GM10266 (cell line): ENCODE data around the gene MARCHF4.
A peak's percentile ranks its signal among the peaks of the same experiment; 100 is the strongest.

Source experiments
- DNase-seq: peaks from one replicate; pipeline ENCODE4 v3.0.0; 2012; ENCODE audit errors: extremely low spot score
- CTCF ChIP-seq: IDR thresholded peaks from 2 replicates; pipeline ENCODE4 v1.5.1; 2012; ENCODE audit warnings: mild to moderate bottlenecking, low read depth; ENCODE audit not compliant: control insufficient read depth, insufficient read depth; ENCODE audit errors: missing control alignments

The MARCHF4 gene

GRCh38 chr2:216373896-216374295, 1.6 kb upstream of the MARCHF4 start:
- no peak for DNase-seq
- TF ChIP-seq CTCF: no peak

- TF ChIP-seq CTCF: no peak
- DNase-seq: no peak
Measured at GRCh38 chr2:216372761-216373291, 543 bp upstream of the MARCHF4 start.

- DNase-seq: peak; percentile 34
- TF ChIP-seq CTCF: no peak
Measured at GRCh38 chr2:216370961-216371712, 1.1 kb downstream of the MARCHF4 start.

- DNase-seq: no peak
- TF ChIP-seq CTCF: no peak
Measured at GRCh38 chr2:216369821-216370220, 2.5 kb downstream of the MARCHF4 start.

- DNase-seq: no peak
- no peak for TF ChIP-seq CTCF
Measured at GRCh38 chr2:216366777-216367471, 5.4 kb downstream of the MARCHF4 start.

- no peak for DNase-seq
- TF ChIP-seq CTCF: no peak
Measured at GRCh38 chr2:216365518-216365917, 6.8 kb downstream of the MARCHF4 start.

GRCh38 chr2:216363221-216363620, 9.1 kb downstream of the MARCHF4 start:
- no peak for DNase-seq
- TF ChIP-seq CTCF: no peak
